WI38 (cell line): Measurements from ENCODE around the gene ASPG.

Experiments used
- H3K4me3 ChIP-seq: 2 replicates; pipeline ENCODE4 v1.5.1; 2011; ENCODE audit warnings: low read depth, mild to moderate bottlenecking, control low read depth, low read length
- CTCF ChIP-seq: IDR thresholded peaks from 2 replicates; pipeline ENCODE4 v1.5.1; 2012; ENCODE audit warnings: low read depth, mild to moderate bottlenecking, control low read depth, low read length

Gene ASPG

GRCh38 chr14:104082807-104083206, 2.7 kb upstream of the ASPG start:
- TF ChIP-seq CTCF: no peak
- H3K4me3 ChIP-seq: no peak overlapping the region

- H3K4me3 ChIP-seq: no peak overlapping the region
- no peak for TF ChIP-seq CTCF
Measured at GRCh38 chr14:104084251-104085002, 1.1 kb upstream of the ASPG start.

GRCh38 chr14:104085889-104086201, 345 bp downstream of the ASPG start:
- no peak for TF ChIP-seq CTCF
- H3K4me3 ChIP-seq: no peak overlapping the region

- no peak overlapping the region for H3K4me3 ChIP-seq
- no peak for TF ChIP-seq CTCF
Measured at GRCh38 chr14:104086210-104086660, 735 bp downstream of the ASPG start.

GRCh38 chr14:104086661-104087461, 1.4 kb downstream of the ASPG start:
- no peak overlapping the region for H3K4me3 ChIP-seq
- no peak for TF ChIP-seq CTCF

GRCh38 chr14:104087505-104087904, 2.0 kb downstream of the ASPG start:
- TF ChIP-seq CTCF: no peak
- no peak overlapping the region for H3K4me3 ChIP-seq

- no peak overlapping the region for H3K4me3 ChIP-seq
- no peak for TF ChIP-seq CTCF
Measured at GRCh38 chr14:104087981-104088850, 2.7 kb downstream of the ASPG start.
